Bronchial epithelial cell (primary cell): ENCODE measurements around the gene ATG2A. TPM values are rescaled to one million over a fixed set of nuclear protein-coding genes. Genes with fewer than 3 reads are reported as not detected.

Experiments used
- DNase-seq: peaks from one replicate; pipeline ENCODE4 v3.0.0-alpha.2; 2010; ENCODE audit warnings: low read depth
- FAIRE-seq: peaks from 2 replicates; lab custom pipeline; 2011; peaks lifted over from hg19 to GRCh38; lab: Jason Lieb, UNC
- H3K27me3 ChIP-seq: 2 replicates; pipeline ENCODE4 v1.5.1; 2011; ENCODE audit warnings: low read length; ENCODE audit not compliant: control insufficient read depth, insufficient read depth
- H3K36me3 ChIP-seq: 2 replicates; pipeline ENCODE4 v1.5.1; 2011; ENCODE audit warnings: low read length; ENCODE audit not compliant: control insufficient read depth, insufficient read depth
- H3K4me3 ChIP-seq: 2 replicates; pipeline ENCODE4 v1.5.1; 2011; ENCODE audit warnings: mild to moderate bottlenecking, low read depth, low read length, control low read depth
- total RNA-seq: library from RNA; depleted of rRNA; stranded (reverse); fragments of >200 nt; gene quantifications from 2 replicates; pipeline ENCODE4 v1.2.1, GENCODE V29; 2014
- TF ChIP-seq, protein P1 (sequence below): IDR thresholded peaks from 2 replicates; pipeline ENCODE4 v1.5.1; 2011; ENCODE audit warnings: mild to moderate bottlenecking, moderate library complexity, low read length, control low read depth, inconsistent platforms; ENCODE audit not compliant: insufficient read depth, severe bottlenecking

Gene ATG2A
- total RNA-seq, 1 donor from 2014 or later = 6.1 TPM

DNA sequence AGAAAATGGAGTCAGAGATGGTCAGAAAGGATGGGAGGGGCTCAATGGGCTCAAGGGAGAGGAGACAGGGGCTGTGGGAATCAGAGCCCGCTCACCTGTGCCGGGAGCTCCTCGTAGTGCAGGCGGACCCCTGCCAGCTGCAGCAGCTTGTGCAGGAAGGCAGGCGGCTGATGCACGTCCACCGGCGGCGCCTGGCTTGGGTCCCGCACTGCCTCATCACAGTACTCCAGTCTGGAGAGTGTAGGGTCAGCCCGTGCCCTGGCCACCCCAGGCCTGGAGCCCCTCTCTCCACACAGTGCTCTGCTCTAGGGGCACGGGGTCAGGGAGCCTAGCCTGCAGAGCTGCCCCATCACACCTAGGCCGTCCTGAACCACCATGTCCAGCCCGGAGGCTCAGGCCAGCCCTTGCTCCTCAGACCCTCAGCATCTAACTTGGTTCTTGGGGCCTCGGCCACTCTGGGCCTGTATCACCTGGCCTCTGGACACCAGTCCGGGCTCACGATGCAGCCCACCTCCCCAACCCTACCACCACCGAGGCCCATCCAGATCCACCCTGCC is 3.8 kb downstream of the ATG2A start:
- FAIRE-seq (no peak), DNase-seq (no peak)
- H3K27me3 ChIP-seq = no peaks in the 10 kb centered on the region
- peaks cover 36% of the 10 kb centered on the region for H3K36me3 ChIP-seq
- TF ChIP-seq, protein P1, sequence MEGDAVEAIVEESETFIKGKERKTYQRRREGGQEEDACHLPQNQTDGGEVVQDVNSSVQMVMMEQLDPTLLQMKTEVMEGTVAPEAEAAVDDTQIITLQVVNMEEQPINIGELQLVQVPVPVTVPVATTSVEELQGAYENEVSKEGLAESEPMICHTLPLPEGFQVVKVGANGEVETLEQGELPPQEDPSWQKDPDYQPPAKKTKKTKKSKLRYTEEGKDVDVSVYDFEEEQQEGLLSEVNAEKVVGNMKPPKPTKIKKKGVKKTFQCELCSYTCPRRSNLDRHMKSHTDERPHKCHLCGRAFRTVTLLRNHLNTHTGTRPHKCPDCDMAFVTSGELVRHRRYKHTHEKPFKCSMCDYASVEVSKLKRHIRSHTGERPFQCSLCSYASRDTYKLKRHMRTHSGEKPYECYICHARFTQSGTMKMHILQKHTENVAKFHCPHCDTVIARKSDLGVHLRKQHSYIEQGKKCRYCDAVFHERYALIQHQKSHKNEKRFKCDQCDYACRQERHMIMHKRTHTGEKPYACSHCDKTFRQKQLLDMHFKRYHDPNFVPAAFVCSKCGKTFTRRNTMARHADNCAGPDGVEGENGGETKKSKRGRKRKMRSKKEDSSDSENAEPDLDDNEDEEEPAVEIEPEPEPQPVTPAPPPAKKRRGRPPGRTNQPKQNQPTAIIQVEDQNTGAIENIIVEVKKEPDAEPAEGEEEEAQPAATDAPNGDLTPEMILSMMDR = no peak
- H3K4me3 ChIP-seq = no peak overlapping the region

DNA sequence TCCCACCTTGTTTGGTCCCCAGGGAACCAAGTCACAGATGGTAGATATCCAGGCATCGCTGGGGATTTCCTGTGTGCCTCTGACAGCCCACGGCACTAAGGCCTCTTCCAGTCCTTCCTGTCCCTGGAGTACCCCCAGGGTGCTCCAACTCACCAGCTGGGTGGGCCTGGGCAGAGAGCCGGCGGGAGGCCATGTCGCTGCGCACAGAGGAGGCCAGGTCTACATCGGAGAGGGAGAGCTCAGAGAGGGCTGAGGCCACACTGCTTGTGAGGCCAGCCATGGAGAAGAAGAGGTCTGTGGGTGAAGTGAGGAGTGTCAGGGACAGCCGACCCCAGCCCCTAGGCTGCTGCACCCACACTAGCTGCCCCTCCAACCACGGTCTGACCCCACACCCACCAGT is 5.3 kb downstream of the ATG2A start:
- no peaks in the 10 kb centered on the region for H3K27me3 ChIP-seq
- no peak for FAIRE-seq
- DNase-seq = no peak
- H3K4me3 ChIP-seq = no peak overlapping the region
- peaks cover 44% of the 10 kb centered on the region for H3K36me3 ChIP-seq
- TF ChIP-seq, protein P1 = no peak

DNA sequence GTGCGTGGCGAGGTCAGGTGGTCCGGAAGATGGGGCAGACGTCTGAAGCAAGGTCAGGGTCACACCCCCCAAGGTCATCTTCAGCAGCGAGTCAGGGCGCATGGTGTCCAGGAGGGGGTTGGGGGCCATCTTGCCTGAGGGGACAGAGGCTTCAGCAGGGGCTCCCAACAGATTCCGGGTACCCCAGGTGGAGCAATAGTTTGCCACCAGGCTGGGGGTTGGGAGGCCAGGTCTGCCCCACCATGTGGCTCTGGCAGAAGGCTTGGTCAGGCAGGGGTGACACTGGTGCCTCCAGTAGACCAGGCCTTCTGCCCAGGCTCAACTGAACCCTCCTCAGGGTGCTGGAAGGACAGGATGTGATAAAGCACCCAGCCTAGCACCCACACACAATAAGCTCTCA is 5.9 kb downstream of the ATG2A start:
- DNase-seq (no peak), FAIRE-seq (no peak)
- Histone ChIP-seq H3K27me3 (no peaks in the 10 kb centered on the region), H3K36me3 (peaks cover 44% of the 10 kb centered on the region), H3K4me3 (no peak overlapping the region)
- TF ChIP-seq, protein P1 = no peak

DNA sequence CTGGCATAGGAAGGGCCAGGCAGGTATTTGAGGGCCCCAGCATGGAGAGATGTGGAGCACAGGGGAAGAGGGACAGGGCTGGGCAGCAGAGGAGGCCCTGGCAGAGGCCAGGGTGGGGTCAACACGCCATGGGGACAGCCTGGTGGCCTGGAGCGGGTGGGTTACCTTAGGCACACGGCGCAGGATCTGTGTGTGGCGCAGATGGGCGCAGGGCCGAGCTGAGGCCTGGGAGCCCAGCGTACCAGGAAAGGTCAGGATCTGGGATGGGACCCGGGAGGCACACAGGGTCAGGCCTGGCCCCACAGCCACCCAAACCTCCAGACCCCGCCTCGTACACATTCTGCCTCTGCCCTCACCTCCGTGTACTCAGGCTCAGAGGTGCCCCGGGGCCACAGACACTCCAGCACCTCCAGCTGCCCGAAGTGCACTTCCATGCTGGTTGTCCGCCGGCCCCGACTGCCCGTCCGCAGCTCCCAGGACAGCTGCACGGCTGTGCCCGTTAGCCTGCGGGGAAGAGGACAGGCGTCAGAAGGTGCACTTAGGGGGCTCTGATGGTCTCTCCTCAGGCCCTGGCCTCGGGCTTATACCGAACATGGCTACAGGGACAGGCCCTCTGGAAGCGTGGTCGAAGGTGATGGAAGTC is 6.4 kb downstream of the ATG2A start:
- Histone ChIP-seq H3K4me3 (no peak overlapping the region), H3K36me3 (peaks cover 50% of the 10 kb centered on the region), H3K27me3 (no peaks in the 10 kb centered on the region)
- DNase-seq = no peak
- TF ChIP-seq, protein P1 = no peak
- no peak for FAIRE-seq

DNA sequence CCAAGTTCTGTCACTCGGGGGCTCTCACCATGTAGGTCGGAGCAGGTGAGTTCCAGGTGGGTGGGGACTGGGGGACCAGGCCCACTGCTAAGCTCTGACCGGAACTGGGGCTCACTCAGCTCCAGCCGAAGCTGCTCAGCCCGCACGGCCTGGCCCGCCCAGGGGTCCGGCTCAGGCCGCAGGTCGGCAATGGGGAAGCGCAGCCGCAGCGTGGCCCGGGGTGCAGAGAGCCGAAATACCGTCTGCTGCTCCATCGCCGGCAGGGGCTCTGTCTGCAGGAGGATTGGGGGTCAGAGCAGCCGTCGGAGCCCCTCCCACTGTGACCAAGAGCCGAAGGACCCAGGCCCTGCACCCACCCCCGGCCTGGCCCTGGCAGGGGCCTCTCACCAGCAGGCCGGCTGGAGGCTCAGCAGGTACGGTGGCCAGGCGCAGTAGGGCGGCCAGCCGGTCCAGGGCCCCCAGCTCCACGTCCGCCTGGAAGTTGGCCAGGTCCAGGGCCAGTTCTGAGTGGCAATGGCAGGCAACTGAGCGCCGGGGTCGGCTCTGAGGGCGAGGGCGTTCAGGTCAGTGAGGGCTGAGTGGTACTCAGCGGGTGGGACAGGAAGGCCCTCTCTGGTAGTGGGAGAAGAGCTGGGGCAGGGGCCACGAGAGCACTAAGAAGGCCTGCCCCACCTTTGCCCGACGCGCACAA is 7.2 kb downstream of the ATG2A start:
- DNase-seq (no peak), FAIRE-seq (no peak)
- TF ChIP-seq, protein P1 = no peak
- Histone ChIP-seq H3K36me3 (peaks cover 50% of the 10 kb centered on the region), H3K27me3 (no peaks in the 10 kb centered on the region), H3K4me3 (no peak overlapping the region)
